Transverse colon (tissue), 4 donors: ENCODE results near the gene RGS9. TPM values are rescaled to one million over a fixed set of nuclear protein-coding genes. Genes with fewer than 3 reads are reported as not detected.

Experiments
- DNase-seq: peaks from one replicate; pipeline ENCODE4 v3.0.0-alpha.2; 2019
- H3K27ac ChIP-seq, 4 donors: fragments of 200-600 bp; sonication (generic); 2 replicates each; pipeline ENCODE4 v1.5.1; 2016 to 2018; ENCODE audit warnings: inconsistent platforms in 4 of 4
- H3K27me3 ChIP-seq: fragments of 200-600 bp; sonication (generic); 2 replicates; pipeline ENCODE4 v1.5.1; 2017; ENCODE audit warnings: inconsistent platforms
- H3K36me3 ChIP-seq, 4 donors: fragments of 200-600 bp; sonication (generic); 2 replicates each; pipeline ENCODE4 v1.5.1; 2017 to 2019; ENCODE audit warnings: inconsistent platforms in 4 of 4
- H3K4me1 ChIP-seq, 4 donors: fragments of 200-600 bp; sonication (generic); 2 replicates each; pipeline ENCODE4 v1.5.1; 2017 to 2020; ENCODE audit warnings: inconsistent platforms in 4 of 4
- H3K4me3 ChIP-seq, 4 donors: fragments of 200-600 bp; sonication (generic); 1 replicate in 1 of 4; 2 replicates in 3 of 4; pipeline versions ENCODE4 v1.5.1 to v1.6.1; 2017 to 2019; ENCODE audit warnings: inconsistent platforms in 4 of 4
- H3K9me3 ChIP-seq, 2 donors: fragments of 200-600 bp; sonication (generic); 2 replicates each; pipeline ENCODE4 v1.5.1; 2017 to 2019; ENCODE audit warnings: inconsistent platforms in 2 of 2
- EP300 ChIP-seq: sonication (generic); formaldehyde crosslinking; IDR thresholded peaks from one replicate; pipeline ENCODE4 v1.6.1; 2017; ENCODE audit warnings: antibody characterized with exemption, low read depth
- POLR2A ChIP-seq: fragments of 450-650 bp; IDR thresholded peaks from one replicate; pipeline ENCODE4 v1.6.1; 2016; ENCODE audit warnings: antibody characterized with exemption, mild to moderate bottlenecking, moderate library complexity
- POLR2AphosphoS5 ChIP-seq, 3 donors: sonication (generic); formaldehyde crosslinking; IDR thresholded peaks; one replicate each; pipeline ENCODE4 v1.6.1; 2016; ENCODE audit warnings: antibody characterized with exemption in 3 of 3
- WGBS, 2 donors: methylation state at CpG; one replicate each; pipeline ENCODE4 v1.1.5; 2018; ENCODE audit warnings: low coverage in 1 of 2; 5-methylcytosine and 5-hydroxymethylcytosine counted together
- in situ Hi-C, 4 donors: fragments of 200-750 bp; cut with MboI; loops; one replicate each; pipeline versions ENCODE4 v1.15.0 to v1.15.1; 2017; ENCODE audit warnings: low sequenced_read_pairs in 3 of 4, low pct_ligation_motif_present in 1 of 4, low pct_unique_long_range_greater_than_20kb in 1 of 4
- intact Hi-C: fragments of 100-400 bp; cut with DNase I; formaldehyde crosslinking; loops from one replicate; pipeline ENCODE4 v1.15.1; 2023; ENCODE audit warnings: low total_unique reads
- total RNA-seq, 4 donors: library from RNA; depleted of rRNA; stranded (reverse); fragments of >200 nt; gene quantifications; one replicate each; pipeline ENCODE4 v1.1.0, GENCODE V29; 2016
- TF ChIP-seq, protein P1 (sequence below), 5 experiments: fragments of 200-600 bp in 3 of 5; fragments of 450-650 bp in 2 of 5; sonication (generic) in 3 of 5; IDR thresholded peaks; 1 replicate in 2 of 5; 2 replicates in 3 of 5; pipeline ENCODE4 v1.5.1; 2016 to 2017; ENCODE audit warnings: antibody characterized with exemption in 5 of 5, inconsistent platforms in 3 of 5, mild to moderate bottlenecking in 2 of 5, moderate library complexity in 1 of 5

Gene RGS9
- total RNA-seq, 4 donors from 2014 or later, result 2.6 to 10.6 (median 7.8) TPM; not detected in 1

DNA sequence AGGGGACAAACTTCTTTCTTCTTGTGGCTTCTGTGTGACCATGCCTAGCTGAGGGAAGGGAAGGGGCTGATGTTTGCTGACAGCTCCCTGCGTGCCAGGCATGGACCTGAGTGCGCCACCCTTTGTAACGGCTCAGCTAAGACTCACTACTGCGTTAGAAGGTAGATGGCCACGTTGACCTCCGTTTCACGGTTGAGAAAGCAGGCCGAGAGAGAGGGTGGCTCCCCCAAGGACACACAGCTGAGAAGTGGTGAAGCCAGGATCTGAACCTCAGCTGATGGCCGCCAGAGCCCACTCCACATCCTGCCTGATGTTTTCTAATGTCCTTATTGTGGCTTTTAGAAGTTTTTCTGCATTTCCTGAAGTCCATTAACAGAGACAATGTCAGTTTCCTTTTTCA is 45.1 kb downstream of the RGS9 start:
- intact Hi-C loops, result no loop called here
- DNase-seq, result no peak

DNA sequence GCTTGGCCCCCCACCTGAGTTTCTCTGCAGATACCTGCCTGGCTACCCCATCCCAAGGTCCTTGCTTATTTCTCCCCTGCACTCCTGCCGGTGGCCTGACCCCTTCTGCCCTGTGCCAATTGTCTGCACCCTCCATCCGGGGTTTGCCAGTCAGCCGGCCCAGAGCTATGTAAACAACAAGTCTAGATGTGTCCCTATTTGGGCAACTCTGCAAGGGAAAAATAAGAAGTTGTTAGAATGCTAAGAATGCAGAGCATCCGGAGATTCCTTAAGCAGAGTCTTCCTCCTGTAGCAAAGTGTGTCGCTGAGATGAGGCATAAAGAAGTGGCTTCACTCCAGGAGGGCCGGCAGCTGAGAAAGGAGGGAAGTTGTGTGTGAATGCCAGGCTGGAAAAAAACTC is 46.6 kb downstream of the RGS9 start:
- intact Hi-C loops, result no loop called here

More for the DNA sequence above, 45.1 kb downstream of the RGS9 start:
- no peaks in the 10 kb centered on the region for H3K36me3 ChIP-seq
- no peak overlapping the region for H3K4me3 ChIP-seq
- no peak overlapping the region for H3K27ac ChIP-seq
- WGBS, 2 donors, result 67% methylated on average over 9 of the region's 9 CpGs; no CpG with 5 or more reads in 1 of the 2 donors
- H3K4me1 ChIP-seq, result peaks cover 0 to 4% (median 0%) of the 10 kb centered on the region in 4 donors
- TF ChIP-seq, protein P1, sequence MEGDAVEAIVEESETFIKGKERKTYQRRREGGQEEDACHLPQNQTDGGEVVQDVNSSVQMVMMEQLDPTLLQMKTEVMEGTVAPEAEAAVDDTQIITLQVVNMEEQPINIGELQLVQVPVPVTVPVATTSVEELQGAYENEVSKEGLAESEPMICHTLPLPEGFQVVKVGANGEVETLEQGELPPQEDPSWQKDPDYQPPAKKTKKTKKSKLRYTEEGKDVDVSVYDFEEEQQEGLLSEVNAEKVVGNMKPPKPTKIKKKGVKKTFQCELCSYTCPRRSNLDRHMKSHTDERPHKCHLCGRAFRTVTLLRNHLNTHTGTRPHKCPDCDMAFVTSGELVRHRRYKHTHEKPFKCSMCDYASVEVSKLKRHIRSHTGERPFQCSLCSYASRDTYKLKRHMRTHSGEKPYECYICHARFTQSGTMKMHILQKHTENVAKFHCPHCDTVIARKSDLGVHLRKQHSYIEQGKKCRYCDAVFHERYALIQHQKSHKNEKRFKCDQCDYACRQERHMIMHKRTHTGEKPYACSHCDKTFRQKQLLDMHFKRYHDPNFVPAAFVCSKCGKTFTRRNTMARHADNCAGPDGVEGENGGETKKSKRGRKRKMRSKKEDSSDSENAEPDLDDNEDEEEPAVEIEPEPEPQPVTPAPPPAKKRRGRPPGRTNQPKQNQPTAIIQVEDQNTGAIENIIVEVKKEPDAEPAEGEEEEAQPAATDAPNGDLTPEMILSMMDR (IDR thresholded peaks at IDR 0.05), result no peak
- TF ChIP-seq POLR2A (no peak), EP300 (no peak), POLR2AphosphoS5 (IDR thresholded peaks at IDR 0.05) (no peak)
- H3K9me3 ChIP-seq, result no peaks in the 10 kb centered on the region
- in situ Hi-C loops, result no loop called here
- H3K27me3 ChIP-seq, result no peaks in the 10 kb centered on the region

DNA sequence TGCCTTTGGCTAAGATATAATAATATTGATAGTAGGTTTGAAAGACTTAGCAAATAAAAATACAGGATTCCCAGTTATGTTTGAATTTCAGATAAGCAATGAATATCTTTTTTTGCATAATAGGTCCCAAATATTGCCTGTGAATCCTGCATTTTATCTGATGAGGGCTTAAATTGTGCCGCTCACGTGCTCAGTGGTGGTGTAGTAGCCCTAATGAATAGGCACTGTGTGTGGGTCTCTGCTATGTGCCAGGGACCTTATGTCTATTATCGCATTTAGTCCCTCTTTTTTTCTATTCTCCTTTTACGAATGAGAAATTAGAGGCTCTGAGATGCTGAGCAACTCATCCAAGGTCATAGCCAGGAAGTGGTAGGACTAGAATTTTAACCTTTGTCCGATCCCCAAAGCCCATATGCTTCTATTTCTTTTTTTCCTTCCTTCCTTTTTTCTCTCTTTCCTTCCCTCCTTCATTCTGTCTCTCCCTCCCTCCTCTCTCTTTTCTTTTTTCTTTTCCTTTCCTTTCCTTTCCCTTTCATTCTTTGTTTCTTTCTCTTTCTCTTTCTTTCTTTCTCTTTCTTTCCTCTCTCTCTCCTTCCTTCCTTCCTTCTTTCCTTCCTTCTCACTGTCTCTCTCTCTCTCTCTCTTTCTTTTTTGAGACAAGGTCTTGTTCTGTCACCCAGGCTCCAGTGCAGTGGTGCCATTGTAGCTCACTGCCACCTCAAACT is 47.2 kb downstream of the RGS9 start:
- in situ Hi-C loops (no loop called here), intact Hi-C loops (no loop called here)
- no peaks in the 10 kb centered on the region for H3K9me3 ChIP-seq
- WGBS, 2 donors, result 80 to 83% methylated on average over 5 of the region's 5 CpGs
- H3K4me1 ChIP-seq, result peaks cover 0 to 4% (median 0%) of the 10 kb centered on the region in 4 donors
- no peak for DNase-seq
- no peaks in the 10 kb centered on the region for H3K27me3 ChIP-seq
- H3K27ac ChIP-seq, result no peak overlapping the region
- H3K4me3 ChIP-seq, result no peak overlapping the region
- TF ChIP-seq POLR2A (no peak), EP300 (no peak), POLR2AphosphoS5 (IDR thresholded peaks at IDR 0.05) (no peak)
- TF ChIP-seq, protein P1 (IDR thresholded peaks at IDR 0.05), result no peak
- H3K36me3 ChIP-seq, result no peaks in the 10 kb centered on the region

More for the DNA sequence above, 46.6 kb downstream of the RGS9 start:
- Histone ChIP-seq H3K27me3 (no peaks in the 10 kb centered on the region), H3K9me3 (no peaks in the 10 kb centered on the region), H3K4me1 (peaks cover 0 to 4% (median 0%) of the 10 kb centered on the region in 4 donors), H3K27ac (no peak overlapping the region), H3K4me3 (no peak overlapping the region), H3K36me3 (no peaks in the 10 kb centered on the region)
- WGBS, 2 donors, result 52 to 70% methylated on average over 6 of the region's 6 CpGs
- DNase-seq, result no peak
- in situ Hi-C loops, result no loop called here
- TF ChIP-seq EP300 (no peak), POLR2AphosphoS5 (IDR thresholded peaks at IDR 0.05) (no peak), POLR2A (no peak)
- TF ChIP-seq, protein P1 (IDR thresholded peaks at IDR 0.05), result no peak

DNA sequence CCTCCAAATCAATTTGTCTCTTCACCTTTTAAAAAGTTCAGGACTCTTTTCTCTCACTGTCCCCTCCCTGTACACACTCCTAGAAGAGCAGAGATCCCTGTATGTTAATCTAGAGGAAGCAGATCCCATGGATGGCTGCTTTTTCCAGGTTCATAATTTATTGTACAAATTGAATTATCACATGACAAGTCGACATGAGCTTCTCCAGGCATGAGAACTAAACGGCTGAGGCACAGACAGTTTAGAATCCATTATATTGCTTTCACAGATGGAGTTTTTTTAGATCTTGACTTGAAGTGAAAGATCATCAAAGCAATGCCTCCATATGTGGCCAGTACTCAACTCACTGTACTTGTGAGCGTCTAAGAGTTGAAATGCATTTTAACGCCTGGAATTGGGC is 47.9 kb downstream of the RGS9 start:
- Histone ChIP-seq H3K27ac (no peak overlapping the region), H3K36me3 (no peaks in the 10 kb centered on the region), H3K4me3 (no peak overlapping the region), H3K9me3 (no peaks in the 10 kb centered on the region), H3K27me3 (no peaks in the 10 kb centered on the region), H3K4me1 (peaks cover 0 to 4% (median 0%) of the 10 kb centered on the region in 4 donors)
- in situ Hi-C loops, result no loop called here
- TF ChIP-seq EP300, result no peak
- TF ChIP-seq POLR2A, result no peak
- TF ChIP-seq POLR2AphosphoS5 (IDR thresholded peaks at IDR 0.05), result no peak
- TF ChIP-seq, protein P1 (IDR thresholded peaks at IDR 0.05), result no peak
- intact Hi-C loops, result no loop called here
- DNase-seq, result no peak
- 65 to 76% methylated on average over 2 to 4 of the region's 4 CpGs for WGBS, 2 donors
